Measurements from ENCODE around the gene MAMDC2. TPM values are rescaled to one million over a fixed set of nuclear protein-coding genes. Genes with fewer than 3 reads are reported as not detected.

The MAMDC2 gene
- total RNA-seq, 1 donor from 2014 or later: 3.4 TPM

DNA sequence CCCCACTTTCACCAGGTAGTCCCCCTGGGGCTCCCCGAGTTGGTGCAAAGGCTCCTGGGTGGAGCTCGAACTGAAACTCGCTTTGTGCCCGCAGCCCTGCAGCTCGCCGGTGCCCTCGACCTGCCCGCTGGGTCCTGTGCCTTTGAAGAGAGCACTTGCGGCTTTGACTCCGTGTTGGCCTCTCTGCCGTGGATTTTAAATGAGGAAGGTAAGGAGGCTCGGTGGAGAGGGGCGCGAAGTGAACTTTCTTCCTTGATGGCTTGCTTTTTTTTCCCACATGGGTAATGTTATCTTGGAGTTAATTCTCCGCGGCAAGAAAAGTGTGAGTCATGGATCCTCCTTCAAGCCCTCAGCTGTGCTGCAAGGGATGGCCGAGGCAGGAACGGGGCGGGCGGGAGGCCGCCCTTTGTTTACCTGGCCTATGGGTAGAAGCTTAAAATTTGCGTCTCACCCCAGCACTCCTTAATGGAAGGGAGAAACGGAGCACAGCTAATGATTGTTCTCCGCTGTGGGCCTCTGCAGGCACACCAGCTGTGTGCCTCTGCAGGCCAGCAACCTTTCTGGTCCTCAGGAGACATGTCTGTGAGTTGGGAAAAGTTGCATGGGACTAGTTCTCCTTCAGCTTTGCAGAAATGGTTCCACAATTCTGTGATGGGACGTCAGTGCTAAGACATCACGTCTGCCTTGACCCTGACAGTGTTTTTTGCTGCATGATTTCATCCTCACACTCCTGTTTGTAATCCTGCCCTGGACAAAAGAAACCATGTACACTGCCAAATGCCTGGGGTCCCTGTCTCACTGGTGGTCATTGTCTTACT lies 1.1 kb downstream of the MAMDC2 start:
- no peaks in the 10 kb centered on the region for H3K27me3 ChIP-seq
- peaks cover 13 to 29% of the 10 kb centered on the region in 2 donors for H3K4me1 ChIP-seq
- intact Hi-C loops (cut with DNase I): loop anchor here (5.0 kb wide), 4 partner anchors 38 to 287 kb away; no protein-coding TSS in a partner anchor
- H3K4me3 ChIP-seq: peak overlapping the region; percentile 62 to 85
- DNase-seq (ENCODE audit: low spot score in 2 of 2): no peak
- H3K27ac ChIP-seq: peak overlapping the region; percentile 56 to 61
- H3K9me3 ChIP-seq: no peaks in the 10 kb centered on the region
- H3K36me3 ChIP-seq: no peaks in the 10 kb centered on the region
- TF ChIP-seq, protein P1, sequence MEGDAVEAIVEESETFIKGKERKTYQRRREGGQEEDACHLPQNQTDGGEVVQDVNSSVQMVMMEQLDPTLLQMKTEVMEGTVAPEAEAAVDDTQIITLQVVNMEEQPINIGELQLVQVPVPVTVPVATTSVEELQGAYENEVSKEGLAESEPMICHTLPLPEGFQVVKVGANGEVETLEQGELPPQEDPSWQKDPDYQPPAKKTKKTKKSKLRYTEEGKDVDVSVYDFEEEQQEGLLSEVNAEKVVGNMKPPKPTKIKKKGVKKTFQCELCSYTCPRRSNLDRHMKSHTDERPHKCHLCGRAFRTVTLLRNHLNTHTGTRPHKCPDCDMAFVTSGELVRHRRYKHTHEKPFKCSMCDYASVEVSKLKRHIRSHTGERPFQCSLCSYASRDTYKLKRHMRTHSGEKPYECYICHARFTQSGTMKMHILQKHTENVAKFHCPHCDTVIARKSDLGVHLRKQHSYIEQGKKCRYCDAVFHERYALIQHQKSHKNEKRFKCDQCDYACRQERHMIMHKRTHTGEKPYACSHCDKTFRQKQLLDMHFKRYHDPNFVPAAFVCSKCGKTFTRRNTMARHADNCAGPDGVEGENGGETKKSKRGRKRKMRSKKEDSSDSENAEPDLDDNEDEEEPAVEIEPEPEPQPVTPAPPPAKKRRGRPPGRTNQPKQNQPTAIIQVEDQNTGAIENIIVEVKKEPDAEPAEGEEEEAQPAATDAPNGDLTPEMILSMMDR (IDR thresholded peaks at IDR 0.05): no peak

DNA sequence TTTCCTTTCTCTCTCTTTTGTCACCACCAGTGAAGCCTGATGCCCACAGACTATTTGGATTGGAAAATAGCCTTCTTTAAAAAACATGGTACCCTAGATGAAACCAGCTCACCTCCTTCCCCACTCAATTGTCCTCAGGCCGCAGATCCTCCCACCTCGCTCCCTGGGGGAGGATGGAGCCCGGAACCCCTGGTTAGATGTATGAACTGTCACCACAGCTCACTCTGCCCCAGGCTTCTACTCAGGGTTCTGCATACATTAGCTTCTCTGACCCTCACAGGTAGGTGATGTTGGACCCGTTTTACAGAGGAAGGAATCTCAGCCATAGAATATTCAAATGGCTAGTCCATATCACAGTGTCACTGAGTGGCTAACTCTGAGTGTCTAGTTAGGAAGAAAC lies 1.8 kb downstream of the MAMDC2 start:
- H3K4me3 ChIP-seq: no peak overlapping the region
- intact Hi-C loops (cut with DNase I): loop anchor here (5.0 kb wide), 2 partner anchors 37 to 288 kb away; no protein-coding TSS in a partner anchor
- DNase-seq (ENCODE audit: low spot score in 2 of 2): no peak
- no peaks in the 10 kb centered on the region for H3K36me3 ChIP-seq
- H3K9me3 ChIP-seq: no peaks in the 10 kb centered on the region
- H3K27me3 ChIP-seq: no peaks in the 10 kb centered on the region
- peaks cover 13 to 34% of the 10 kb centered on the region in 2 donors for H3K4me1 ChIP-seq
- H3K27ac ChIP-seq: peak overlapping the region; percentile 27 to 56
- TF ChIP-seq, protein P1 (IDR thresholded peaks at IDR 0.05): no peak

DNA sequence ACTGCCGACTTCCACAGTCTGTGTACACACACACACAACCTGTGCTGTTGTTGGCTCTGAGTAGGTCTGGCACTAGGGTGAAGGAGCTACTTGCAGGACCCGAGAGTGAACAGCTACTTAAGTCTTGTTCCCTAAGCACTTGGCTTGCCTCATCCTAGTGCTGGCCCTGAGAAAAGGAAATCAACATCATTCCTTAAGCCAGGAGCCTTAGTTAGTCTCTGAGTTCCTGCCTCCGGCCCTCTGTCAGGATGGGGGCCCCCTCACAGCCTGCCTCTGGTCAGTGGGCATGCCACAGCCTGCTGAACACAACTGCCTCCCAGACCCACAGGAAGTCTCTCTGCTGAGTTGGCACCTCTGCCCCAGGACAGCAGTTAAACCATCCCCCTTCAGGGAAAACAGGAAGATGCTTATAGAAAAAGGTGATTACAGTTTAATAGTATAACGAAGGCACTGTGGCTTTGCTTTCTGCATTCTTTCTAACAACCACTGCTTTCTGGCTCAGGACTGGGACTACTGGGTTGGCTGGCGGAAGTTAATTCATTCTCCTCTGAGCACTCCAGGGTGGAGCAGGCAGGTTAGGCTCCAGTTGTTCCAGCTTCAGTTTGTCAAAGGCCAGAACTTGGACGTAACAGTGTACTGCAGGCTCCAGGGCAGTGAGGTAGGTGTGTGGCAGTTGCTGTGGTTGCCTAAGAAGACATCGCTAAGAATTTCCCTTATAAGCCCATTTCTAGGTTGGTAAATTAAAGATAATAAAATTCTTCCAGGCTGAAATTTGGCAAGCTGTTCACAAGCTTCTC lies 2.8 kb downstream of the MAMDC2 start:
- peak overlapping the region; percentile 27 to 63 for H3K27ac ChIP-seq

DNA sequence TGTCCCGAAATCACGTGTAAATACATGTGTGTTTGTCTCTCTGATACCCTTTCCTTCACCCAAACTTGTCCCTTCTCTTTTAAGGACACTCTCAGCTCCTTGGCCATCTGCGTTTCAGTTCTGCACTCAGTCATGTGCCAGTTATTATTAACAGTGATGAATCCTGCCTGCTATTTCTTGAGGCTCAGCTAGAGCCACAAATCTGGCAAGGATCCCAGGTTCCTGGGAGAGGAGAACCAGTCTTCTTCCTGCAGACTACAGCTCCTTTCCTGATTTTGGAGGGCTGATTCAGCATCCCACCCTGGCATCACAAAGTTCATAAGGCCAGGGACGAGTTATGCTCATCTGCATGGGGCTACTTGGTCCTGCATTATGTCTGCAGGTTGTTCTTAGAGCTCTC lies 5.6 kb downstream of the MAMDC2 start:
- Histone ChIP-seq H3K36me3 (no peaks in the 10 kb centered on the region), H3K4me1 (peaks cover 19 to 49% of the 10 kb centered on the region in 2 donors), H3K9me3 (no peaks in the 10 kb centered on the region), H3K4me3 (no peak overlapping the region), H3K27me3 (no peaks in the 10 kb centered on the region), H3K27ac (peak overlapping the region; percentile 75 to 80)
- intact Hi-C loops (cut with DNase I): loop anchor here (5.0 kb wide), 2 partner anchors 33 to 292 kb away; no protein-coding TSS in a partner anchor
- peak; percentile 57 to 92 for DNase-seq (ENCODE audit: low spot score in 2 of 2)
- TF ChIP-seq, protein P1 (IDR thresholded peaks at IDR 0.05): no peak

More for the DNA sequence above, 2.8 kb downstream of the MAMDC2 start:
- peaks cover 19 to 36% of the 10 kb centered on the region in 2 donors for H3K4me1 ChIP-seq
- H3K36me3 ChIP-seq: no peaks in the 10 kb centered on the region
- no peaks in the 10 kb centered on the region for H3K27me3 ChIP-seq
- DNase-seq (ENCODE audit: low spot score in 2 of 2): no peak
- intact Hi-C loops (cut with DNase I): loop anchor here (5.0 kb wide), 2 partner anchors 36 to 289 kb away; no protein-coding TSS in a partner anchor
- no peak overlapping the region for H3K4me3 ChIP-seq
- TF ChIP-seq, protein P1 (IDR thresholded peaks at IDR 0.05): no peak
- H3K9me3 ChIP-seq: no peaks in the 10 kb centered on the region

DNA sequence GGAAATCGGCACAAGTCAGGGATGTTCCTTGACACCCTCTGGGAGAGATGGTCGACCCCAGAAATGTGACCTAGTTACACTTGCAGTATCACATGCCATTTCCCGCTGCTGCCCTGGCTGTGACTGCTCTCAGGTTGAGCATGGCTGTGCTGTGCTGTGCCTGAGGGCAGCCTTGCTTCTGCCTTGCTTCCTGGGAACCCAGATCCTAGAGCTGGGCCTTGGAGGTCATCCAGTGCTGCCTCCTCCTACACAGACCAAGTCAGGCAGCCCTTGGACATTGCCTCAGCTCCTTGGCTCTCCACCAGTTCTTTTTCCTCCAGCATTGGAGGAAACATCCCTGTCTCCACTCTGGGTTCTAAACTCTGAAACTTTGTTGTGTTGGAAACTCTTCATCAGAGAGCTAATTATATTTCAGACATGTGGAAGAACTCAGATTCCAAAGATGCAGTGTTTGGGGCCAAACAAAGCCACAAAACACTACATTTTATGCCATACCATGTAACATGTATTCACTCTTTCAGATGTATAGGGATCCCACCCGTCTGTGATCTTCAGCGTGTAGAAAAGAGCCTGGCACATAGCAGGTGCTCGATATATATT lies 6.1 kb downstream of the MAMDC2 start:
- TF ChIP-seq, protein P1 (IDR thresholded peaks at IDR 0.05): no peak
- peaks cover 19 to 54% of the 10 kb centered on the region in 2 donors for H3K4me1 ChIP-seq
- H3K9me3 ChIP-seq: no peaks in the 10 kb centered on the region
- peak overlapping the region; percentile 75 to 80 for H3K27ac ChIP-seq
- intact Hi-C loops (cut with DNase I): loop anchor here (5.0 kb wide), 3 partner anchors 33 to 553 kb away; no protein-coding TSS in a partner anchor
- no peak overlapping the region for H3K4me3 ChIP-seq
- no peaks in the 10 kb centered on the region for H3K36me3 ChIP-seq
- no peaks in the 10 kb centered on the region for H3K27me3 ChIP-seq
- peak; percentile 65 to 93 for DNase-seq (ENCODE audit: low spot score in 2 of 2)

Measured in ascending aorta (tissue), 2 donors.